DND-41 (cell line): ENCODE results near the gene DOCK8.

Experiments
- EZH2 ChIP-seq: IDR thresholded peaks from 3 replicates; pipeline ENCODE4 v1.6.1; 2012; ENCODE audit warnings: borderline replicate concordance, low read depth, mild to moderate bottlenecking, moderate library complexity, low read length, inconsistent platforms; ENCODE audit not compliant: severe bottlenecking
- TF ChIP-seq, protein P1 (sequence below): IDR thresholded peaks from 2 replicates; pipeline ENCODE4 v1.5.1; 2012; ENCODE audit warnings: borderline replicate concordance, low read length, moderate library complexity, mild to moderate bottlenecking; ENCODE audit not compliant: poor library complexity, severe bottlenecking; ENCODE audit errors: extremely low read depth

GRCh38 chr9:251398-251797 is 36.7 kb downstream of the DOCK8 start:
- TF ChIP-seq, protein P1, sequence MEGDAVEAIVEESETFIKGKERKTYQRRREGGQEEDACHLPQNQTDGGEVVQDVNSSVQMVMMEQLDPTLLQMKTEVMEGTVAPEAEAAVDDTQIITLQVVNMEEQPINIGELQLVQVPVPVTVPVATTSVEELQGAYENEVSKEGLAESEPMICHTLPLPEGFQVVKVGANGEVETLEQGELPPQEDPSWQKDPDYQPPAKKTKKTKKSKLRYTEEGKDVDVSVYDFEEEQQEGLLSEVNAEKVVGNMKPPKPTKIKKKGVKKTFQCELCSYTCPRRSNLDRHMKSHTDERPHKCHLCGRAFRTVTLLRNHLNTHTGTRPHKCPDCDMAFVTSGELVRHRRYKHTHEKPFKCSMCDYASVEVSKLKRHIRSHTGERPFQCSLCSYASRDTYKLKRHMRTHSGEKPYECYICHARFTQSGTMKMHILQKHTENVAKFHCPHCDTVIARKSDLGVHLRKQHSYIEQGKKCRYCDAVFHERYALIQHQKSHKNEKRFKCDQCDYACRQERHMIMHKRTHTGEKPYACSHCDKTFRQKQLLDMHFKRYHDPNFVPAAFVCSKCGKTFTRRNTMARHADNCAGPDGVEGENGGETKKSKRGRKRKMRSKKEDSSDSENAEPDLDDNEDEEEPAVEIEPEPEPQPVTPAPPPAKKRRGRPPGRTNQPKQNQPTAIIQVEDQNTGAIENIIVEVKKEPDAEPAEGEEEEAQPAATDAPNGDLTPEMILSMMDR, result no peak
- no peak for TF ChIP-seq EZH2
